SHP77 (cell line): Measurements from ENCODE around the gene MYMK.
"Not testable (repeated sequence)": the region's sequence is repeated elsewhere in the genome, so short reads cannot be mapped to it uniquely, and the experiment has no call there.

ENCODE experiments used
- DNase-seq, 2 experiments: peaks; one replicate each; lab custom pipeline; 2025; lab: John Stamatoyannopoulos, UW

The MYMK gene

GRCh38 chr9:133524679-133525228 lies at the start of gene MYMK:
Gene MYMK (minus strand): TSS chr9:133524959. CDS start chr9:133524844, 115 bp downstream.
- no peak for DNase-seq

- DNase-seq: peak in 1 of 2 experiments; percentile 27
Measured at GRCh38 chr9:133573791-133574515, 49.2 kb upstream of the MYMK start.

DNA sequence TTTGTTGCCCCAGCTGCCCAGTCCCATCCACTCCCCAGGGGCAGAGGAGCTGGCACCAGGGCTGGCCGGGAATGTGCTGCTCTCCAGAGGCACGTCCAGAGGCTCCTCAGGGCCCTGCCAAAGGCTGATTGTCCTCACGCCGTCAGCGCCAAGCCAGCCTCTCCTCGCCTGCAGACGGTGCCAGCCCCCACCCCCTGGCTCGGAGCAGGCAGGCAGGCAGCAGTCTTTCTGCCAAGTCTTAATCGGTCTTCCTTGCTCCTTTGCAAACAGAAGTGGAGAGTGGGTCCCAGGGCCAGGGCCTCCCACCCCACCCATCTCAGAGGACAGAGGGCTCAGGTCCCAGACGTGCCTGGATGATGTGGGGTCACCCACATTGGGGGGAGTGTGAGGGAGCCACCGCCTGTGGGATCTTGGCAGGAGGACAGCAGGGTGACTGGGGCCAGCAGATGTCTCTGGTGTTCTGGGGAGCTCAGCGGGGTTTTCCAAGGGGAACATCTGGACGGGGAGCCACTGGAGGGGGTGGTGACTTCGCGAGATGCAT lies 48.1 kb upstream of the MYMK start:
- peak in 1 of 2 experiments; percentile 36 for DNase-seq

- no peak for DNase-seq
Measured at GRCh38 chr9:133571896-133572595, 47.3 kb upstream of the MYMK start.

DNA sequence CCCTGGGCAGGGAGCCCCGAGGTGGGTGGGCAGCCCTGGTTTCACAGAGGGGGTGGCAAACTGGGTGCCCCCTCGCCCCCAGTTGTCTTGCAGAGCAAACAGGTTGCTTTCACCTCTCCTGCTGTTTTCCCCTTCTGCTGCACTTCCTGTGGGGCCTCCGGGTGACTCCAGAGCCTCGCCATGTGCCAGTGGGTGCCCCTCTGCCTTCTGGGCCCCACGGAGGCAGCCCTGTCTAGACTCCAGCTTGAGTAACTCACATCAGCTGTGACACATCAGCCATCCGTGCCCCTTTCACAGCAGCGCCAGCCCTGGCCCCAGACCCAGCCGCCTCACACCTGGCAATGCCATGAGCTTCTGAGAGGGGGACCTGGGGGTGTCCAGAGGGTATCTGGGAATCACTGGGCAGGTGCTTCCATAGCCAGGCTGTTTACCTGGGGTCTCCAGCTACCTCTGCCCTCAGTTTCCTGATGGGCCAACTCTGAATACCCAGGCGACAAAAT lies 46.7 kb upstream of the MYMK start:
- DNase-seq: no peak

DNA sequence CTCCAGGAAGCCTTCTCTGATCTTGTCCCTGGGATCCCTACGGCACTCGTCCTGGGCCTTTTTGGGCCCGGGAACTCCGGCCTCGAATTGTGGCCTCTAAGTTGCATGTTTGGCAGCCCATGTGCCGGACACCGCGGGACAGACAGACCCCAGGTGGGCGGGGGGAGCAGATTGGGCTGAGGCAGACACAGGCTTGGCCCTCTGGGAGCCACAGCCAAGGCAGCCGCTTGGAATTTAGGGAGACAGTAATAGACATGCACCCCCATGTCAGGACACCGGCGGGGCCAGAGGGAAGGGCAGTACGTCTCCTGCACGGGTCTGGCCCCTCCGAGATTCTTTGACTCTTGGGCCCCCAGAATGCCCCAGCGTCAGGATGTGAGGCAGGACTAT lies 45.9 kb upstream of the MYMK start:
- no peak for DNase-seq

DNA sequence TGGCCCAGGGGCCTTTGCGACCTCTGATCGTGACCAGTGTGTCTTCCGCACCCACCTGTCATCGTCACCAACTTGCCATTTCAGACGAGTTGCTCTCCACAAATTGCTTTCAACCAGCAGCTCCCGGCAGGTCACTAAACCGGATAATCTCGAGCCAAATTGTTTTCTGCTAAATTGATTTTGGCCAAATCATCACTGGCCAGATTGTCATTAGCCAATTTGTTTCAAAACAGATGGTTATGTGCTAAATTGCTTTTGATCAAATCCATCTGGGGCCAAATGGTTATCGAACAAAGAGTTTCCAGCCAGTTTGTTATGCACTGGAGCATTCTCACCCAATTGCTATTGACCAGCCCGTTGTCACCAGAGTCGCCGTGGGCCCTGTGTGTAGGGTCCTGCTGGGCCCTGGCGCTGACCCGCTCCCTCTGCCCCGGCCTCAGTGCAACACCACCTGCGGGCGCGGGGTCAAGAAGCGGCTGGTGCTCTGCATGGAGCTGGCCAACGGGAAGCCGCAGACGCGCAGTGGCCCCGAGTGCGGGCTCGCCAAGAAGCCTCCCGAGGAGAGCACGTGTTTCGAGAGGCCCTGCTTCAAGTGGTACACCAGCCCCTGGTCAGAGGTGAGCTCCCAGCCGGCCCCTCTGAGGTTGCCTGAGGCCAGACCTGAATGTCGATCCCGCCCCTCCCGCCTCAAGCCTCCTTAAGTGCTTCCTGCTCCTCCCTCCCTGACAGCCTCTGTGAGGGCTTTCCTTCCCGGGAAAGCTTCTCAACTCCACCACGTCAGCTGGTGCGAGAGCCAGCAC lies 45.3 kb upstream of the MYMK start:
- no peak for DNase-seq

GRCh38 chr9:133569121-133569785 lies 44.5 kb upstream of the MYMK start:
- DNase-seq: no peak

DNA sequence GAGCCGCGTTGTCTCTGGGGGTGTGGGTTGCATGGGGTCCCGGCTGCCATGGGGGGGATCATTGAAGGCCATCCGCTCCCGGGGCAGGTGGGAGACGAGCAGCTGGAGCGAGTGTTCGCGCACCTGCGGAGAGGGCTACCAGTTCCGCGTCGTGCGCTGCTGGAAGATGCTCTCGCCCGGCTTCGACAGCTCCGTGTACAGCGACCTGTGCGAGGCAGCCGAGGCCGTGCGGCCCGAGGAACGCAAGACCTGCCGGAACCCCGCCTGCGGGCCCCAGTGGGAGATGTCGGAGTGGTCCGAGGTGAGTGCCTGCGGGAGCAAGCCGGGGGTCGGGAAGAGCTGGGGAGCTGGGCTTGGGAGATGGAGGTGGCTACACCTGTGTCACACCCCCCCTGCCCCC lies 43.4 kb upstream of the MYMK start:
- DNase-seq: no peak

DNA sequence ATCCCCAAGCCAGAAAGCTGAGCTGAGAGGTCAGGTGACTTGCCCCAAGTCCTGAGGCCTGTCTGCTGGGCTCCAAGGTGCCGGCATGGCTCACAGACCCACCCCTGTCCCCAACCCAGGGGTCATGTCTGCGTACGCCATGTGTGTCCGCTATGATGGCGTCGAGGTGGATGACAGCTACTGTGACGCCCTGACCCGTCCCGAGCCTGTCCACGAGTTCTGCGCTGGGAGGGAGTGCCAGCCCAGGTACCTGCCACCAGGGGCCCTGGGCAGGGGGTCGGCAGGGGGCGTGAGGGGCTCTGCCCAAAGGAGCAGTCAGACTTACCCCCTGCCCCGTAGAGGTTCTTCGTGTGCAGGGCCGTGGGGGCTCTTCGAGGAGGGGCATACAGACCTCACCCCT lies 42.1 kb upstream of the MYMK start:
- no peak for DNase-seq

- DNase-seq: no peak
Measured at GRCh38 chr9:133566382-133566781, 41.6 kb upstream of the MYMK start.

- no peak for DNase-seq
Measured at GRCh38 chr9:133564451-133565116, 39.8 kb upstream of the MYMK start.

DNA sequence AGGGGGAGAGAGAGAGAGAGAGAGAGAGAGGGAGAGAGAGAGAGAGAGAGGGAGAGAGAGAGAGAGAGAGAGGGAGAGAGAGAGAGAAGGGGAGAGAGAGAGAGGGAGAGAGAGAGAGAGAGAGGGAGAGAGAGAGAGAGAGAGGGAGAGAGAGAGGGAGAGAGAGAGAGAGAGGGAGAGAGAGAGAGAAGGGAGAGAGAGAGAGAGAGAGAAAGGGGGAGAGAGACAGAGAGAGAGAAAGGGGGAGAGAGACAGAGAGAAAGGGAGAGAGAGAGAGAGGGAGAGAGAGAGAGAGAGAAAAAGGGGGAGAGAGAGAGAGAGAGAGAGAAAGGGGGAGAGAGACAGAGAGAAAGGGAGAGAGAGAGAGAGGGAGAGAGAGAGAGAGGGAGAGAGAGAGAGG lies 39.1 kb upstream of the MYMK start:
- not testable (repeated sequence) for DNase-seq

GRCh38 chr9:133563291-133563796 lies 38.6 kb upstream of the MYMK start:
- DNase-seq: no peak

GRCh38 chr9:133562611-133563290 lies 38.0 kb upstream of the MYMK start:
- DNase-seq: no peak

DNA sequence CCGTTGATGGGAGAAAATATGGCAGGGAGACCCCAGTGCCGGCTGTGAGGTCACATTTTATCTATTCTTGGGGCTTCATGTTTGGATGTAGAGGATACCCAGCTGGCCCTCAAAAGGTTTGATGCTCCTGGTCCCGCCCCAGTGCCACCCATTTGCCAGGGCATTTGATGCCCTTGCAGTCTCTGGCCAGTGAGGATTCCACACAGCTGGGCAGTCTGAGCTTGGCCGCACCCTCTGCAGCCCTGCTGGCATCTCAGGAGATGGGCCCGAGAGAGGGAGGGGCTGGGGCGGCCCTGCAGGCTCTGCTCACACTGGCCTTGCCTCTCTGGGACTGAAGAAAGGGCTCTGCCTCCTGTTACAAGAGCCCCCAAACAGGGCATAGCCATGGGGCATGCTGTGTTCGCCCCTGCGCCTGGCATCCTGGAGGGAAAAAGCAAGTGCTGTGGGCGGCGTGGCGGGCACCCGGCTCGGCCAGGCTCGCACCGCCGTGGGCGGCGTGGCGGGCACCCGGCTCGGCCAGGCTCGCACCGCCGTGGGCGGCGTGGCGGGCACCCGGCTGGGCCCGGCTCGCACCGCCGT lies 37.3 kb upstream of the MYMK start:
- no peak for DNase-seq

DNA sequence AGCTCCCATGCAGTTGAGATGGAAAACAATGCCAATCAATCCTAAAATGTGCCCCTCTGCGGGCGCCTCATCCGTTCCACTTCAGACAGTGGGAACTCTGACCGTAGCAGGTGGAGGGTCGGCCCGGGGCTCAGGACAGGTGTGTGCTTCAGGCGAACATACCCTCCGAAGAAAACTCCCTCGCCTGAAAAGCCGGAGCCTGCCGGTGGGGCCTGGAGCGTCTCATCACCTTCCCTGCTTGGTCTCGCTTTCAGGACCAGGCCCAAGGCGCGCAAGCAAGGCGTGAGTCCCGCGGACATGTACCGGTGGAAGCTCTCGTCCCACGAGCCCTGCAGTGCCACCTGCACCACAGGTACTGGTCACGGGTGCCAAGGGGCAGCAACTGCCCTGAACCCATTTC lies 36.2 kb upstream of the MYMK start:
- DNase-seq: no peak

GRCh38 chr9:133560311-133560710 lies 35.6 kb upstream of the MYMK start:
- no peak for DNase-seq

- DNase-seq: no peak
Measured at GRCh38 chr9:133558191-133559126, 33.7 kb upstream of the MYMK start.
